Fibroblast of lung (primary cell): ENCODE results near the gene ST8SIA6. TPM values are rescaled to one million over a fixed set of nuclear protein-coding genes. Genes with fewer than 3 reads are reported as not detected.

ENCODE experiments used
- DNase-seq, 2 donors: peaks; one replicate each; pipeline versions ENCODE4 v3.0.0 to v3.0.0-alpha.2; 2010; ENCODE audit warnings: low read depth in 2 of 2
- H2AFZ ChIP-seq: 2 replicates; pipeline ENCODE4 v1.5.1; 2012; ENCODE audit warnings: low read length, control low read depth, inconsistent platforms
- H3K27ac ChIP-seq: 2 replicates; pipeline ENCODE4 v1.5.1; 2011; ENCODE audit warnings: low read length, control low read depth; ENCODE audit not compliant: insufficient read depth
- H3K27me3 ChIP-seq: 2 replicates; pipeline ENCODE4 v1.5.1; 2011; ENCODE audit warnings: mild to moderate bottlenecking, low read length; ENCODE audit not compliant: control insufficient read depth, insufficient read depth
- H3K36me3 ChIP-seq: 2 replicates; pipeline ENCODE4 v1.5.1; 2011; ENCODE audit warnings: low read length; ENCODE audit not compliant: control insufficient read depth, insufficient read depth
- H3K4me1 ChIP-seq: 2 replicates; pipeline ENCODE4 v1.5.1; 2011; ENCODE audit warnings: low read length; ENCODE audit not compliant: control insufficient read depth, insufficient read depth; ENCODE audit errors: extremely low read depth
- H3K4me2 ChIP-seq: 2 replicates; pipeline ENCODE4 v1.5.1; 2011; ENCODE audit warnings: low read length, control low read depth; ENCODE audit not compliant: insufficient read depth; ENCODE audit errors: extremely low read depth
- H3K4me3 ChIP-seq, 4 experiments: fragments of 200-600 bp in 1 of 4; sonication (generic) in 1 of 4; replicated peaks in 1 of 4; 2 replicates each; pipeline ENCODE4 v1.5.1; 2011 to 2016; ENCODE audit warnings: low read length in 4 of 4, low read depth in 3 of 4, mild to moderate bottlenecking in 3 of 4, control low read depth in 2 of 4, inconsistent platforms in 1 of 4, mixed read lengths in 1 of 4; ENCODE audit not compliant: insufficient read depth in 1 of 4; ENCODE audit errors: control extremely low read depth in 1 of 4
- H3K79me2 ChIP-seq: 2 replicates; pipeline ENCODE4 v1.5.1; 2012; ENCODE audit warnings: mild to moderate bottlenecking, low read length, inconsistent platforms; ENCODE audit not compliant: control insufficient read depth, insufficient read depth
- H3K9ac ChIP-seq: 2 replicates; pipeline ENCODE4 v1.5.1; 2011; ENCODE audit warnings: mild to moderate bottlenecking, low read length, control low read depth; ENCODE audit not compliant: insufficient read depth
- H3K9me3 ChIP-seq: 2 replicates; pipeline ENCODE4 v1.5.1; 2012; ENCODE audit warnings: low read depth, low read length; ENCODE audit not compliant: control insufficient read depth, insufficient read depth
- H4K20me1 ChIP-seq: 2 replicates; pipeline ENCODE4 v1.5.1; 2011; ENCODE audit warnings: low read length; ENCODE audit not compliant: control insufficient read depth, insufficient read depth; ENCODE audit errors: extremely low read depth
- EZH2 ChIP-seq: IDR thresholded peaks from 2 replicates; pipeline ENCODE4 v1.5.1; 2012; ENCODE audit warnings: low read length, control low read depth, mild to moderate bottlenecking; ENCODE audit errors: missing control alignments
- polyA plus RNA-seq, 2 donors: library from polyadenylated mRNA; depleted of rRNA in 1 of 2; stranded (reverse) in 1 of 2; unstranded in 1 of 2; fragments of >200 nt; gene quantifications; 2 replicates each; pipeline ENCODE4 v1.2.1, GENCODE V29; 2011 to 2012; ENCODE audit warnings: missing spikeins in 1 of 2
- total RNA-seq: library from RNA; depleted of rRNA; stranded (reverse); fragments of >200 nt; gene quantifications from 2 replicates; pipeline ENCODE4 v1.2.1, GENCODE V29; 2014
- TF ChIP-seq, protein P1 (sequence below), 2 donors: IDR thresholded peaks in 1 of 2; conservative IDR thresholded peaks in 1 of 2; 1 replicate in 1 of 2; 2 replicates in 1 of 2; pipeline ENCODE4 v1.5.1; 2011 to 2012; ENCODE audit warnings: low read length in 2 of 2, control low read depth in 1 of 2, inconsistent platforms in 1 of 2, low read depth in 1 of 2, mild to moderate bottlenecking in 1 of 2

Gene ST8SIA6
- total and polyA plus RNA-seq, 2 donors (not counting 1 experiment from before 2014, with no cell fraction given) = under 0.01 to 0.05 TPM

DNA sequence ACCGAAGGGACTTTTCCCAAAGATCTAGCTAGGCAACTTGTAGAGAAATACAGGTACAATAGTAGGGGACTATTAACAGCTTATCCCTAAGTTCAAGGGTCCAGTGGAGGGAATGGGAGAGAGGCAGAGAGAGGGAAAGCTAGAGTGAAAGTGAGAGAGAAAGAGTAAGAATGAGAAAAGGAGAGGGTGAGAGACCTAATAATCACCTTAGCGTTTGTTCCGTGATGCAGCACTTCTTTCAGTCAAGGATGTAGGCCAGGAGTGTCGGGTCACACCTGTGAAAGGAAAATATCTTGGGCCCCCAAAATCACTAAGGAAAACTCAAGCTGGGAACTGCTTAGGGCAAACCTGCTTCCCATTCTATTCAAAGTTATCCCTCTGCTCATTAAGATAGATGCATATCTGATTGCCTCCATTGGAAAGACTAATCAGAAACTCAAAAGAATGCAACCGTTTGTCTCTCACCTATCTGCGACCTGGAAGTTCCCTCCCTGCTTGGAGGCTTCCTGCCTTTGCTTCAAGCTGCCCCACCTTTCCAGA, 75.2 kb downstream of the ST8SIA6 start:
- no peaks in the 10 kb centered on the region for H4K20me1 ChIP-seq

DNA sequence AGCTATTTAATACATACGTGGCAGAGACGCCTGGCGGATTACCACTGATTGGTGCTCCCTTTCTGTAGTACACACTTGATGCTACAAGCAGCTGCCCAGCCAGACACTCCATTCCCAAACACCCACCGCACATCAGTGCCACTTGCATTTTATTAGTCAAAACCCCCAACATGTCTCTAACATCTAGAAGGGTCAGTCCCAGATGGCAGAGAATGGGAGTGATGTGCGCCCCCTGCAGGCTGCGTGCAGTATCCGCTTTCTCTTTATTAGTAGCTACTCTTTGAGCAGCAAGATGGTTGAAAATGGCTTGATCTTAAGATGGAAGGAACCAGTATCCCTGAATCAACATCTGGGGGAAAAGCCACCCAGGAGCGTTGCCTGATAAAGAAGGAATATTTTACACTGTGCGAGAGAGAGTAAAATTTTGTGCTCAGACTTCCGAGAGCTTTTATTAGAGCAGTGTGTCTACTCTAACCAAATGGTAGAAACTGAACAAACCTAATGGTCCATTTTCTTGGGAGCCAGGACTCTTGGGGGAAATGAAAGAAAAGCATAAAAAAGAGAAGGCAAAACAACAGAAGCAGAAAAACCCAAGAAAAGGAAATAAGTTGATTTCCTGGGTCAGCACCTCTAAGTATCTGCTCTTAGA, 78.3 kb downstream of the ST8SIA6 start:
- no peaks in the 10 kb centered on the region for H3K9me3 ChIP-seq
- H3K9ac ChIP-seq = no peak overlapping the region
- H3K4me3 ChIP-seq = no peak overlapping the region
- no peak overlapping the region for H3K4me2 ChIP-seq
- H3K79me2 ChIP-seq = no peaks in the 10 kb centered on the region
- H3K27me3 ChIP-seq = peaks cover 2% of the 10 kb centered on the region
- H3K27ac ChIP-seq = no peak overlapping the region
- H2AFZ ChIP-seq = no peak overlapping the region
- H4K20me1 ChIP-seq = no peaks in the 10 kb centered on the region
- H3K4me1 ChIP-seq = no peaks in the 10 kb centered on the region
- no peak for TF ChIP-seq EZH2
- TF ChIP-seq, protein P1, sequence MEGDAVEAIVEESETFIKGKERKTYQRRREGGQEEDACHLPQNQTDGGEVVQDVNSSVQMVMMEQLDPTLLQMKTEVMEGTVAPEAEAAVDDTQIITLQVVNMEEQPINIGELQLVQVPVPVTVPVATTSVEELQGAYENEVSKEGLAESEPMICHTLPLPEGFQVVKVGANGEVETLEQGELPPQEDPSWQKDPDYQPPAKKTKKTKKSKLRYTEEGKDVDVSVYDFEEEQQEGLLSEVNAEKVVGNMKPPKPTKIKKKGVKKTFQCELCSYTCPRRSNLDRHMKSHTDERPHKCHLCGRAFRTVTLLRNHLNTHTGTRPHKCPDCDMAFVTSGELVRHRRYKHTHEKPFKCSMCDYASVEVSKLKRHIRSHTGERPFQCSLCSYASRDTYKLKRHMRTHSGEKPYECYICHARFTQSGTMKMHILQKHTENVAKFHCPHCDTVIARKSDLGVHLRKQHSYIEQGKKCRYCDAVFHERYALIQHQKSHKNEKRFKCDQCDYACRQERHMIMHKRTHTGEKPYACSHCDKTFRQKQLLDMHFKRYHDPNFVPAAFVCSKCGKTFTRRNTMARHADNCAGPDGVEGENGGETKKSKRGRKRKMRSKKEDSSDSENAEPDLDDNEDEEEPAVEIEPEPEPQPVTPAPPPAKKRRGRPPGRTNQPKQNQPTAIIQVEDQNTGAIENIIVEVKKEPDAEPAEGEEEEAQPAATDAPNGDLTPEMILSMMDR (conservative IDR thresholded peaks at IDR 0.05 in 1 of 2, IDR thresholded peaks at IDR 0.05 in 1 of 2; ENCODE audit: low read depth in 1 of 2, low read length in 2 of 2) = peak; percentile 46 to 54
- DNase-seq = no peak
- no peaks in the 10 kb centered on the region for H3K36me3 ChIP-seq

More for the DNA sequence above, 75.2 kb downstream of the ST8SIA6 start:
- Histone ChIP-seq H3K36me3 (no peaks in the 10 kb centered on the region), H2AFZ (no peak overlapping the region), H3K79me2 (no peaks in the 10 kb centered on the region), H3K9me3 (no peaks in the 10 kb centered on the region), H3K4me1 (no peaks in the 10 kb centered on the region), H3K4me2 (no peak overlapping the region), H3K27ac (no peak overlapping the region), H3K9ac (no peak overlapping the region), H3K4me3 (no peak overlapping the region), H3K27me3 (no peaks in the 10 kb centered on the region)
- no peak for DNase-seq
- no peak for TF ChIP-seq EZH2
- TF ChIP-seq, protein P1 (conservative IDR thresholded peaks at IDR 0.05 in 1 of 2, IDR thresholded peaks at IDR 0.05 in 1 of 2; ENCODE audit: low read depth in 1 of 2, low read length in 2 of 2) = no peak

DNA sequence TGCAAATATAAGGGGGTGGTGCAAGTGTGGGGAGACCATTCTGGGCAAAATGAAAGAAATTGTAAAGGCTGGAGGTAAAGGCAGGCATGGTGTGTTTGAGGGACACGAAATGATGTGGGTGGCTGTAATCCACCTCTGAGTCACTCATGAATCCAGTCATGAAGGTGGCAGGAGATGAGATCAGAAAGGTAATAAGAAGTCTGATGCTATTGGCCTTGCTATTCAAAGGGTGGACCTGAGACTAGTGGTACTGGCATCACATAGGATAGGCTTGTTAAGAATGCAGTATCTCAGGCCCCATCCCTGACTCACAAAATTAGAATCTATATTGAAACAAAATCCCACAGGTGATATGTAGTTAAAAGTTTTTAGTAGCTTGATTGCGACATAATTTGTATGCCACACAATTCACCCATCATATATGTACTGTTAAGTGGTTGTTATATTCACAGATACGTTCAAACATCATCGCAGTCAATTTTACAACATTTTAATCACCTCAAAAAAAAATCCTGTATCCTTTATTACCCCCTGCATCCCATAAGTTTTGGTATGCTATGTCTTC, 85.6 kb downstream of the ST8SIA6 start:
- Histone ChIP-seq H3K9me3 (no peaks in the 10 kb centered on the region), H3K4me2 (no peak overlapping the region)

More for the DNA sequence above, 85.6 kb downstream of the ST8SIA6 start:
- H3K9ac ChIP-seq = no peak overlapping the region
- peaks cover 4% of the 10 kb centered on the region for H3K27me3 ChIP-seq
- no peak overlapping the region for H3K27ac ChIP-seq
- H3K79me2 ChIP-seq = no peaks in the 10 kb centered on the region
- DNase-seq = no peak
- H3K36me3 ChIP-seq = no peaks in the 10 kb centered on the region
- no peak overlapping the region for H3K4me3 ChIP-seq
- no peak overlapping the region for H2AFZ ChIP-seq
- H3K4me1 ChIP-seq = no peaks in the 10 kb centered on the region
- H4K20me1 ChIP-seq = no peaks in the 10 kb centered on the region
- TF ChIP-seq, protein P1 (conservative IDR thresholded peaks at IDR 0.05 in 1 of 2, IDR thresholded peaks at IDR 0.05 in 1 of 2; ENCODE audit: low read depth in 1 of 2, low read length in 2 of 2) = no peak
- no peak for TF ChIP-seq EZH2
